K562 (cell line): Measurements from ENCODE around the gene ACTL9. TPM values are rescaled to one million over a fixed set of nuclear protein-coding genes. Genes with fewer than 3 reads are reported as not detected.

ENCODE experiments used
- ELF2 ChIP-seq: fragments of 250-450 bp; sonication (Bioruptor Pico); IDR thresholded peaks from 2 replicates; pipeline ENCODE4 v1.5.0; 2021; ENCODE audit warnings: mild to moderate bottlenecking
- FOXK1 ChIP-seq: sonication (generic); formaldehyde crosslinking; IDR thresholded peaks from 2 replicates; pipeline ENCODE4 v1.8.0; 2022; ENCODE audit warnings: missing genetic modification reagents, mild to moderate bottlenecking, borderline replicate concordance
- MEF2A ChIP-seq: IDR thresholded peaks from 2 replicates; pipeline ENCODE4 v1.6.1; 2011; ENCODE audit warnings: low read depth, mild to moderate bottlenecking, low read length, moderate library complexity; ENCODE audit not compliant: control insufficient read depth
- MYBL2 ChIP-seq, 2 experiments: fragments of 450-650 bp in 1 of 2; sonication (generic) in 1 of 2; formaldehyde crosslinking in 1 of 2; IDR thresholded peaks; 2 replicates each; pipeline versions ENCODE4 v1.6.1 to v1.8.1; 2017 to 2022; ENCODE audit warnings: borderline replicate concordance in 1 of 2, inconsistent platforms in 1 of 2, low read depth in 1 of 2, mild to moderate bottlenecking in 1 of 2, missing genetic modification reagents in 1 of 2, moderate library complexity in 1 of 2
- NBN ChIP-seq: fragments of 450-650 bp; IDR thresholded peaks from 2 replicates; pipeline ENCODE4 v1.6.1; 2016; ENCODE audit warnings: low read depth, mild to moderate bottlenecking
- PHTF2 ChIP-seq: fragments of 250-450 bp; sonication (Bioruptor Pico); IDR thresholded peaks from 2 replicates; pipeline ENCODE4 v1.5.0; 2021; ENCODE audit warnings: mild to moderate bottlenecking
- WHSC1 ChIP-seq: IDR thresholded peaks from one replicate; pipeline ENCODE4 v1.6.1; 2012; ENCODE audit warnings: low read length, control low read depth, inconsistent platforms
- ZNF224 ChIP-seq: sonication (generic); formaldehyde crosslinking; IDR thresholded peaks from 2 replicates; pipeline ENCODE4 v1.8.0; 2022; ENCODE audit warnings: mild to moderate bottlenecking, missing genetic modification reagents
- ZNF311 ChIP-seq: fragments of 250-450 bp; sonication (Bioruptor Pico); IDR thresholded peaks from 2 replicates; pipeline ENCODE4 v1.4.0; 2020; ENCODE audit warnings: mild to moderate bottlenecking, moderate library complexity
- ZNF354B ChIP-seq: fragments of 250-450 bp; sonication (Bioruptor Pico); IDR thresholded peaks from 2 replicates; pipeline ENCODE4 v1.4.0; 2020
- ZSCAN32 ChIP-seq: fragments of 450-650 bp; formaldehyde crosslinking; IDR thresholded peaks from 2 replicates; pipeline ENCODE4 v1.4.0; 2020; ENCODE audit warnings: mild to moderate bottlenecking, moderate library complexity
- polyA plus RNA-seq, 8 experiments: library from polyadenylated mRNA; depleted of rRNA in 4 of 8; stranded (reverse) in 5 of 8; unstranded in 3 of 8; fragments of >200 nt; fragmentation: Nextera tagmentation in 2 of 8; fragmentation: Illumina TruSeq in 1 of 8; extraction: Ambion mirVana in 2 of 8; extraction: Trizol in 1 of 8; gene quantifications; 2 replicates each; pipeline versions ENCODE4 v1.2.1 to v1.2.3, GENCODE V29; 2011 to 2014; ENCODE audit warnings: inconsistent platforms in 1 of 8, missing spikeins in 1 of 8
- total RNA-seq, 7 experiments: library from RNA; depleted of rRNA in 6 of 7; stranded (reverse); fragments of >200 nt in 6 of 7; fragmentation: Illumina TruSeq in 2 of 7; extraction: Trizol in 2 of 7; gene quantifications; 2 replicates each; pipeline versions ENCODE4 v1.2.1 to v1.2.3, GENCODE V29; 2011 to 2021; ENCODE audit warnings: low replicate concordance in 1 of 7
- TF ChIP-seq, protein P1 (sequence below): IDR thresholded peaks from 2 replicates; pipeline ENCODE4 v1.6.1; 2011; ENCODE audit warnings: borderline replicate concordance, low read depth, mild to moderate bottlenecking, moderate library complexity, low read length; ENCODE audit not compliant: insufficient read depth, poor library complexity, severe bottlenecking
- TF ChIP-seq, protein P2 (sequence below): fragments of 450-650 bp; IDR thresholded peaks from 2 replicates; pipeline ENCODE4 v1.6.1; 2014; ENCODE audit warnings: low read depth, mild to moderate bottlenecking, moderate library complexity, borderline replicate concordance
- TF ChIP-seq, protein P3 (sequence below), 2 experiments: fragments of 450-650 bp; conservative IDR thresholded peaks; 2 replicates each; pipeline ENCODE4 v1.6.1; 2017; ENCODE audit warnings: mild to moderate bottlenecking in 2 of 2, moderate library complexity in 2 of 2
- TF ChIP-seq, protein P4 (sequence below): fragments of 450-650 bp; IDR thresholded peaks from one replicate; pipeline ENCODE4 v1.6.1; 2018; ENCODE audit warnings: mild to moderate bottlenecking, moderate library complexity; ENCODE audit not compliant: partially characterized antibody

Gene ACTL9
- total and polyA plus RNA-seq, 9 of the 15 experiments (the other 6 are each of a cell fraction or from before 2014, with no cell fraction given): not detected

DNA sequence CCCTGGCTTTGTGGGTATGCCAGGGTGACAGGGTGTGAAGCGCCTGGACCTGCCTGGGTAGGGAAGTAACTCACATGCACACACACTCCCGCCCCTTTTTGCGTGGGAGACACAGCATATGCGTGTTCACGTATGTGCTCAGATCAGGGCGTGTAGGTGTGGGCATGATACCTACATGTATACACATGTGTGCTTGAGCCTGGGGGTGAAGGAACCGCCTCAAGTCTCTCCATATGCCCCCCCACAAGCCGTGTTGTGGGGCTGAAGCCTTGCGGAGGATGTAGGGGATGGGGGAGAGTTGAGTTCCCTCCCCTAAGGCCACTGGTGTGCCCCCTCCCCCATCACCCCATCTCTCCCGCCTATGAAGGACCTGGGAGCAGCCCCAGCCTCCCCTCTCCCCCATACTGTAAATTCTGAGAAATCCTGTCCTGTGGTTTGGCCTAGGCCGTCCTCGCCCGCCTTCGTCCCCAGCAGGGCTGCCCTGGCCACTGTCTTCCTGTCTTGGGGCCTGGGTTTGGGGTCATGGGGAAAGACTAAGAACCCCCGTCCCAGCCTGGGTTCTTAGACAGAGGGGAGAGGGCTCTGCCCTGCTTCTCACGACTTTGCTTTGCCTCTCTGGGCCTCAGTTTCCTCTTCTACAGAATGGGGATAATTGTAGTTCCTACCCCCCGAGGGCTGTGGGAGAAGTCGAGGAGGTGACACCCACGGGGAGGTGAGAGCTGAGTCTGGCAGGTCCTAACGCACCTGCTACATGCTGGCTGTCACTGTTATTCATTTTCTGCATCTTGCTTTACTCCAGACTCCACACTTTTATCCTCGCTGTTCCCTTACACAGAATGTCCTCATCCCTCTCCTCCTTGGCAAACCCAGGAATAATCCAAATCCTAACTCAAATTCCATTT, 14.3 kb downstream of the ACTL9 start (continued):
- TF ChIP-seq ZNF224: no peak
- no peak for TF ChIP-seq FOXK1 (CRISPR knock-in tag)
- TF ChIP-seq, protein P1, sequence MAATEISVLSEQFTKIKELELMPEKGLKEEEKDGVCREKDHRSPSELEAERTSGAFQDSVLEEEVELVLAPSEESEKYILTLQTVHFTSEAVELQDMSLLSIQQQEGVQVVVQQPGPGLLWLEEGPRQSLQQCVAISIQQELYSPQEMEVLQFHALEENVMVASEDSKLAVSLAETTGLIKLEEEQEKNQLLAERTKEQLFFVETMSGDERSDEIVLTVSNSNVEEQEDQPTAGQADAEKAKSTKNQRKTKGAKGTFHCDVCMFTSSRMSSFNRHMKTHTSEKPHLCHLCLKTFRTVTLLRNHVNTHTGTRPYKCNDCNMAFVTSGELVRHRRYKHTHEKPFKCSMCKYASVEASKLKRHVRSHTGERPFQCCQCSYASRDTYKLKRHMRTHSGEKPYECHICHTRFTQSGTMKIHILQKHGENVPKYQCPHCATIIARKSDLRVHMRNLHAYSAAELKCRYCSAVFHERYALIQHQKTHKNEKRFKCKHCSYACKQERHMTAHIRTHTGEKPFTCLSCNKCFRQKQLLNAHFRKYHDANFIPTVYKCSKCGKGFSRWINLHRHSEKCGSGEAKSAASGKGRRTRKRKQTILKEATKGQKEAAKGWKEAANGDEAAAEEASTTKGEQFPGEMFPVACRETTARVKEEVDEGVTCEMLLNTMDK: no peak
- TF ChIP-seq ELF2: no peak
- no peak for TF ChIP-seq WHSC1
- TF ChIP-seq MYBL2 (IDR thresholded peaks at IDR 0.05; ENCODE audit: low read depth): no peak
- TF ChIP-seq MYBL2 (CRISPR knock-in tag; IDR thresholded peaks at IDR 0.05; ENCODE audit: borderline replicate concordance): no peak
- TF ChIP-seq PHTF2 (CRISPR knock-in tag): no peak
- no peak for TF ChIP-seq ZNF354B
- TF ChIP-seq MEF2A: no peak
- TF ChIP-seq, protein P2, sequence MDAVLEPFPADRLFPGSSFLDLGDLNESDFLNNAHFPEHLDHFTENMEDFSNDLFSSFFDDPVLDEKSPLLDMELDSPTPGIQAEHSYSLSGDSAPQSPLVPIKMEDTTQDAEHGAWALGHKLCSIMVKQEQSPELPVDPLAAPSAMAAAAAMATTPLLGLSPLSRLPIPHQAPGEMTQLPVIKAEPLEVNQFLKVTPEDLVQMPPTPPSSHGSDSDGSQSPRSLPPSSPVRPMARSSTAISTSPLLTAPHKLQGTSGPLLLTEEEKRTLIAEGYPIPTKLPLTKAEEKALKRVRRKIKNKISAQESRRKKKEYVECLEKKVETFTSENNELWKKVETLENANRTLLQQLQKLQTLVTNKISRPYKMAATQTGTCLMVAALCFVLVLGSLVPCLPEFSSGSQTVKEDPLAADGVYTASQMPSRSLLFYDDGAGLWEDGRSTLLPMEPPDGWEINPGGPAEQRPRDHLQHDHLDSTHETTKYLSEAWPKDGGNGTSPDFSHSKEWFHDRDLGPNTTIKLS: no peak
- TF ChIP-seq, protein P3, sequence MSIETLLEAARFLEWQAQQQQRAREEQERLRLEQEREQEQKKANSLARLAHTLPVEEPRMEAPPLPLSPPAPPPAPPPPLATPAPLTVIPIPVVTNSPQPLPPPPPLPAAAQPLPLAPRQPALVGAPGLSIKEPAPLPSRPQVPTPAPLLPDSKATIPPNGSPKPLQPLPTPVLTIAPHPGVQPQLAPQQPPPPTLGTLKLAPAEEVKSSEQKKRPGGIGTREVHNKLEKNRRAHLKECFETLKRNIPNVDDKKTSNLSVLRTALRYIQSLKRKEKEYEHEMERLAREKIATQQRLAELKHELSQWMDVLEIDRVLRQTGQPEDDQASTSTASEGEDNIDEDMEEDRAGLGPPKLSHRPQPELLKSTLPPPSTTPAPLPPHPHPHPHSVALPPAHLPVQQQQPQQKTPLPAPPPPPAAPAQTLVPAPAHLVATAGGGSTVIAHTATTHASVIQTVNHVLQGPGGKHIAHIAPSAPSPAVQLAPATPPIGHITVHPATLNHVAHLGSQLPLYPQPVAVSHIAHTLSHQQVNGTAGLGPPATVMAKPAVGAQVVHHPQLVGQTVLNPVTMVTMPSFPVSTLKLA (conservative IDR thresholded peaks at IDR 0.05): no peak
- TF ChIP-seq, protein P4, sequence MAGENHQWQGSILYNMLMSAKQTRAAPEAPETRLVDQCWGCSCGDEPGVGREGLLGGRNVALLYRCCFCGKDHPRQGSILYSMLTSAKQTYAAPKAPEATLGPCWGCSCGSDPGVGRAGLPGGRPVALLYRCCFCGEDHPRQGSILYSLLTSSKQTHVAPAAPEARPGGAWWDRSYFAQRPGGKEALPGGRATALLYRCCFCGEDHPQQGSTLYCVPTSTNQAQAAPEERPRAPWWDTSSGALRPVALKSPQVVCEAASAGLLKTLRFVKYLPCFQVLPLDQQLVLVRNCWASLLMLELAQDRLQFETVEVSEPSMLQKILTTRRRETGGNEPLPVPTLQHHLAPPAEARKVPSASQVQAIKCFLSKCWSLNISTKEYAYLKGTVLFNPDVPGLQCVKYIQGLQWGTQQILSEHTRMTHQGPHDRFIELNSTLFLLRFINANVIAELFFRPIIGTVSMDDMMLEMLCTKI: no peak
- peak; percentile 94 for TF ChIP-seq ZNF311 (CRISPR knock-in tag)
- no peak for TF ChIP-seq NBN
- no peak for TF ChIP-seq ZSCAN32 (CRISPR knock-in tag)
